Measurements from ENCODE around the gene TTC27.
"Not testable (repeated sequence)": the region's sequence is repeated elsewhere in the genome, so short reads cannot be mapped to it uniquely, and the experiment has no call there.

The TTC27 gene

GRCh38 chr2:32838949-32839348 lies 211.1 kb downstream of the TTC27 start:
- in situ Hi-C loops (cut with HindIII; ENCODE audit: low pct_ligation_motif_present, low sequenced_read_pairs): no loop called here
- H3K27me3 ChIP-seq (replicated peaks): no peaks in the 10 kb centered on the region
- no peak overlapping the region for H3K27ac ChIP-seq
- TF ChIP-seq CTCF (IDR thresholded peaks at IDR 0.05; ENCODE audit: low read depth, low read length, missing control alignments): no peak
- no peak overlapping the region for H3K4me3 ChIP-seq (ENCODE audit: low read depth, low read length)
- H3K36me3 ChIP-seq (replicated peaks): no peaks in the 10 kb centered on the region
- no peak for DNase-seq

- Histone ChIP-seq H3K27ac (no peak overlapping the region), H3K36me3 (replicated peaks) (no peaks in the 10 kb centered on the region), H3K27me3 (replicated peaks) (no peaks in the 10 kb centered on the region), H3K4me3 (ENCODE audit: low read depth, low read length) (no peak overlapping the region)
- no peak for TF ChIP-seq CTCF (IDR thresholded peaks at IDR 0.05; ENCODE audit: low read depth, low read length, missing control alignments)
- in situ Hi-C loops (cut with HindIII; ENCODE audit: low pct_ligation_motif_present, low sequenced_read_pairs): no loop called here
- no peak for DNase-seq
These were observed 214.4 kb downstream of the TTC27 start for GRCh38 chr2:32841931-32842898.

- DNase-seq: no peak
- in situ Hi-C loops (cut with HindIII; ENCODE audit: low pct_ligation_motif_present, low sequenced_read_pairs): no loop called here
- no peak for TF ChIP-seq CTCF (IDR thresholded peaks at IDR 0.05; ENCODE audit: low read depth, low read length, missing control alignments)
- no peaks in the 10 kb centered on the region for H3K27me3 ChIP-seq (replicated peaks)
- H3K27ac ChIP-seq: no peak overlapping the region
- no peaks in the 10 kb centered on the region for H3K36me3 ChIP-seq (replicated peaks)
- no peak overlapping the region for H3K4me3 ChIP-seq (ENCODE audit: low read depth, low read length)
These were observed 215.8 kb downstream of the TTC27 start for GRCh38 chr2:32843699-32844098.

GRCh38 chr2:32844253-32844652 lies 216.4 kb downstream of the TTC27 start:
- Histone ChIP-seq H3K27ac (no peak overlapping the region), H3K36me3 (replicated peaks) (no peaks in the 10 kb centered on the region), H3K4me3 (ENCODE audit: low read depth, low read length) (no peak overlapping the region), H3K27me3 (replicated peaks) (no peaks in the 10 kb centered on the region)
- DNase-seq: no peak
- in situ Hi-C loops (cut with HindIII; ENCODE audit: low pct_ligation_motif_present, low sequenced_read_pairs): no loop called here
- TF ChIP-seq CTCF (IDR thresholded peaks at IDR 0.05; ENCODE audit: low read depth, low read length, missing control alignments): no peak

GRCh38 chr2:32846274-32846673 lies 218.4 kb downstream of the TTC27 start:
- H3K27me3 ChIP-seq (replicated peaks); DNase-seq; H3K36me3 ChIP-seq (replicated peaks); in situ Hi-C loops (cut with HindIII; ENCODE audit: low pct_ligation_motif_present, low sequenced_read_pairs); H3K4me3 ChIP-seq (ENCODE audit: low read depth, low read length); H3K27ac ChIP-seq: not testable (repeated sequence)

GRCh38 chr2:32847734-32848133 lies 219.9 kb downstream of the TTC27 start:
- in situ Hi-C loops (cut with HindIII; ENCODE audit: low pct_ligation_motif_present, low sequenced_read_pairs): no loop called here
- no peaks in the 10 kb centered on the region for H3K36me3 ChIP-seq (replicated peaks)
- no peaks in the 10 kb centered on the region for H3K27me3 ChIP-seq (replicated peaks)
- TF ChIP-seq CTCF (IDR thresholded peaks at IDR 0.05; ENCODE audit: low read depth, low read length, missing control alignments): no peak
- no peak overlapping the region for H3K4me3 ChIP-seq (ENCODE audit: low read depth, low read length)
- H3K27ac ChIP-seq: no peak overlapping the region
- DNase-seq: no peak

Measured in brain microvascular endothelial cell (primary cell).